Measurements from ENCODE around the gene RINL. TPM values are rescaled to one million over a fixed set of nuclear protein-coding genes. Genes with fewer than 3 reads are reported as not detected.

Gene RINL
- polyA plus RNA-seq, 1 donor (not counting 4 experiments of a cell fraction or from before 2014, with no cell fraction given) = 6.3 TPM

- Histone ChIP-seq H3K27ac (ENCODE audit: control insufficient read depth, insufficient read depth, low read length) (no peak overlapping the region), H3K9me1 (ENCODE audit: control insufficient read depth, extremely low read depth, insufficient read depth, low read length) (no peaks in the 10 kb centered on the region), H3K4me1 (ENCODE audit: control insufficient read depth, extremely low read depth, insufficient read depth, low read length) (no peaks in the 10 kb centered on the region), H3K4me2 (ENCODE audit: control insufficient read depth, extremely low read depth, insufficient read depth, low read depth, low read length) (no peak overlapping the region), H3K79me2 (ENCODE audit: control insufficient read depth, insufficient read depth, low read length) (no peaks in the 10 kb centered on the region), H2AFZ (ENCODE audit: control insufficient read depth, low read length) (no peak overlapping the region), H3K9ac (ENCODE audit: control insufficient read depth, extremely low read depth, insufficient read depth, low read length) (no peak overlapping the region), H3K36me3 (ENCODE audit: control insufficient read depth in 2 of 2, extremely low read depth in 1 of 2, insufficient read depth in 2 of 2, low read length in 2 of 2) (peaks cover 15 to 19% of the 10 kb centered on the region in 2 experiments), H3K9me3 (ENCODE audit: control insufficient read depth, low read depth, low read length) (no peaks in the 10 kb centered on the region), H3K27me3 (ENCODE audit: control insufficient read depth, extremely low read depth, insufficient read depth, low read length) (no peaks in the 10 kb centered on the region), H3K4me3 (ENCODE audit: control insufficient read depth in 2 of 3, extremely low read depth in 1 of 3, insufficient read depth in 2 of 3, low read depth in 1 of 3, low read length in 3 of 3) (no peak overlapping the region), H4K20me1 (ENCODE audit: control insufficient read depth, extremely low read depth, insufficient read depth, low read length) (no peaks in the 10 kb centered on the region)
- TF ChIP-seq EZH2 (IDR thresholded peaks at IDR 0.05; ENCODE audit: low read length) = no peak
- no peak for TF ChIP-seq CTCF (optimal IDR thresholded peaks at IDR 0.05 in 1 of 3, IDR thresholded peaks at IDR 0.05 in 1 of 3, conservative IDR thresholded peaks at IDR 0.05 in 1 of 3; ENCODE audit: extremely low read depth in 1 of 3, insufficient read depth in 2 of 3, low read length in 3 of 3)
- dilution Hi-C loops (cut with MboI; ENCODE audit: extremely low pct_ligation_motif_present, low sequenced_read_pairs) = no loop called here
- no peak for FAIRE-seq
- no peak for DNase-seq (ENCODE audit: low read depth, low spot score)
These were observed 42.7 kb upstream of the RINL start for GRCh38 chr19:38920602-38921419.

GRCh38 chr19:38919837-38920601 lies 41.9 kb upstream of the RINL start:
- Histone ChIP-seq H4K20me1 (ENCODE audit: control insufficient read depth, extremely low read depth, insufficient read depth, low read length) (no peaks in the 10 kb centered on the region), H3K9ac (ENCODE audit: control insufficient read depth, extremely low read depth, insufficient read depth, low read length) (no peak overlapping the region), H3K27ac (ENCODE audit: control insufficient read depth, insufficient read depth, low read length) (no peak overlapping the region), H3K27me3 (ENCODE audit: control insufficient read depth, extremely low read depth, insufficient read depth, low read length) (no peaks in the 10 kb centered on the region), H3K4me2 (ENCODE audit: control insufficient read depth, extremely low read depth, insufficient read depth, low read depth, low read length) (no peak overlapping the region), H3K4me3 (ENCODE audit: control insufficient read depth in 2 of 3, extremely low read depth in 1 of 3, insufficient read depth in 2 of 3, low read depth in 1 of 3, low read length in 3 of 3) (no peak overlapping the region), H2AFZ (ENCODE audit: control insufficient read depth, low read length) (no peak overlapping the region), H3K9me3 (ENCODE audit: control insufficient read depth, low read depth, low read length) (no peaks in the 10 kb centered on the region), H3K79me2 (ENCODE audit: control insufficient read depth, insufficient read depth, low read length) (no peaks in the 10 kb centered on the region), H3K36me3 (ENCODE audit: control insufficient read depth in 2 of 2, extremely low read depth in 1 of 2, insufficient read depth in 2 of 2, low read length in 2 of 2) (peaks cover 13 to 15% of the 10 kb centered on the region in 2 experiments), H3K9me1 (ENCODE audit: control insufficient read depth, extremely low read depth, insufficient read depth, low read length) (no peaks in the 10 kb centered on the region), H3K4me1 (ENCODE audit: control insufficient read depth, extremely low read depth, insufficient read depth, low read length) (no peaks in the 10 kb centered on the region)
- FAIRE-seq (no peak), DNase-seq (ENCODE audit: low read depth, low spot score) (no peak)
- no peak for TF ChIP-seq CTCF (optimal IDR thresholded peaks at IDR 0.05 in 1 of 3, IDR thresholded peaks at IDR 0.05 in 1 of 3, conservative IDR thresholded peaks at IDR 0.05 in 1 of 3; ENCODE audit: extremely low read depth in 1 of 3, insufficient read depth in 2 of 3, low read length in 3 of 3)
- no peak for TF ChIP-seq EZH2 (IDR thresholded peaks at IDR 0.05; ENCODE audit: low read length)
- dilution Hi-C loops (cut with MboI; ENCODE audit: extremely low pct_ligation_motif_present, low sequenced_read_pairs) = no loop called here
